NB4 (cell line): ENCODE results near the gene TMEM74B.

Experiments used
- DNase-seq: peaks from one replicate; pipeline ENCODE4 v3.0.0; 2010; ENCODE audit warnings: low read depth
- H3K4me3 ChIP-seq: one replicate; pipeline ENCODE4 v1.5.1; 2011; ENCODE audit warnings: mild to moderate bottlenecking, low read depth, low read length, moderate library complexity
- CTCF ChIP-seq: IDR thresholded peaks from one replicate; pipeline ENCODE4 v1.5.1; 2012; ENCODE audit warnings: low read depth, low read length
- MAX ChIP-seq: IDR thresholded peaks from 2 replicates; pipeline ENCODE4 v1.6.1; 2011; ENCODE audit warnings: low read depth, low read length
- MYC ChIP-seq: IDR thresholded peaks from 2 replicates; pipeline ENCODE4 v1.6.1; 2011; ENCODE audit warnings: low read depth, low read length
- POLR2A ChIP-seq: IDR thresholded peaks from 2 replicates; pipeline ENCODE4 v1.6.1; 2011; ENCODE audit warnings: mild to moderate bottlenecking; ENCODE audit not compliant: insufficient read length; ENCODE audit errors: extremely low read depth

TMEM74B gene

GRCh38 chr20:1169224-1169623 is 15.6 kb downstream of the TMEM74B start:
- no peak for DNase-seq
- no peak overlapping the region for H3K4me3 ChIP-seq
- TF ChIP-seq MYC: no peak
- TF ChIP-seq CTCF: no peak
- no peak for TF ChIP-seq MAX
- no peak for TF ChIP-seq POLR2A

- no peak overlapping the region for H3K4me3 ChIP-seq
- DNase-seq: no peak
- TF ChIP-seq CTCF (no peak), POLR2A (no peak), MAX (no peak)
These were observed 17.6 kb downstream of the TMEM74B start for GRCh38 chr20:1166948-1167720.

- H3K4me3 ChIP-seq: no peak overlapping the region
- TF ChIP-seq MAX (no peak), POLR2A (no peak), CTCF (no peak), MYC (no peak)
- peak; percentile 88 for DNase-seq
These were observed 18.8 kb downstream of the TMEM74B start for GRCh38 chr20:1165941-1166340.

- no peak for DNase-seq
- no peak for TF ChIP-seq POLR2A
- no peak for TF ChIP-seq CTCF
- TF ChIP-seq MAX: no peak
- no peak for TF ChIP-seq MYC
- H3K4me3 ChIP-seq: no peak overlapping the region
These were observed 19.3 kb downstream of the TMEM74B start for GRCh38 chr20:1165521-1165920.

- no peak for DNase-seq
- no peak overlapping the region for H3K4me3 ChIP-seq
- TF ChIP-seq MAX: no peak
- TF ChIP-seq POLR2A: no peak
- no peak for TF ChIP-seq CTCF
- TF ChIP-seq MYC: no peak
These were observed 19.9 kb downstream of the TMEM74B start for GRCh38 chr20:1164871-1165270.
